WTC11 (cell line): ENCODE measurements around the gene KRT86.

Experiments used
- ATF1 ChIP-seq: sonication (generic); formaldehyde crosslinking; IDR thresholded peaks from 2 replicates; pipeline ENCODE4 v1.8.1; 2023; ENCODE audit warnings: mild to moderate bottlenecking, moderate library complexity, missing genetic modification reagents
- CBFB ChIP-seq: sonication (generic); formaldehyde crosslinking; IDR thresholded peaks from 2 replicates; pipeline ENCODE4 v1.8.1; 2022; ENCODE audit warnings: mild to moderate bottlenecking, low read depth, missing genetic modification reagents
- ESRRA ChIP-seq: sonication (generic); formaldehyde crosslinking; IDR thresholded peaks from 2 replicates; pipeline ENCODE4 v1.8.1; 2022; ENCODE audit warnings: mild to moderate bottlenecking, missing genetic modification reagents, borderline replicate concordance
- JUN ChIP-seq: sonication (generic); formaldehyde crosslinking; IDR thresholded peaks from 2 replicates; pipeline ENCODE4 v1.8.0; 2023; ENCODE audit warnings: mild to moderate bottlenecking, missing genetic modification reagents
- RELA ChIP-seq: sonication (generic); formaldehyde crosslinking; IDR thresholded peaks from 2 replicates; pipeline ENCODE4 v1.8.1; 2022; ENCODE audit warnings: missing genetic modification reagents, mild to moderate bottlenecking, borderline replicate concordance
- ZNF263 ChIP-seq: sonication (generic); formaldehyde crosslinking; IDR thresholded peaks from 2 replicates; pipeline ENCODE4 v1.8.1; 2022; ENCODE audit warnings: low read depth, mild to moderate bottlenecking, moderate library complexity, missing genetic modification reagents
- TF ChIP-seq, protein P1 (sequence below): sonication (generic); formaldehyde crosslinking; IDR thresholded peaks from 2 replicates; pipeline ENCODE4 v1.8.0; 2022; ENCODE audit warnings: mild to moderate bottlenecking, missing genetic modification reagents
- TF ChIP-seq, protein P2 (sequence below): fragments of 200-600 bp; IDR thresholded peaks from 2 replicates; pipeline ENCODE4 v1.8.0; 2022; ENCODE audit warnings: antibody characterized with exemption
- TF ChIP-seq, protein P3 (sequence below): sonication (generic); formaldehyde crosslinking; IDR thresholded peaks from 2 replicates; pipeline ENCODE4 v1.8.1; 2023; ENCODE audit warnings: mild to moderate bottlenecking, missing genetic modification reagents
- TF ChIP-seq, protein P4 (sequence below): sonication (generic); formaldehyde crosslinking; IDR thresholded peaks from 2 replicates; pipeline ENCODE4 v1.8.1; 2023; ENCODE audit warnings: mild to moderate bottlenecking, missing genetic modification reagents, borderline replicate concordance
- TF ChIP-seq, protein P5 (sequence below): sonication (generic); formaldehyde crosslinking; IDR thresholded peaks from 2 replicates; pipeline ENCODE4 v1.8.0; 2022; ENCODE audit warnings: mild to moderate bottlenecking, missing genetic modification reagents

DNA sequence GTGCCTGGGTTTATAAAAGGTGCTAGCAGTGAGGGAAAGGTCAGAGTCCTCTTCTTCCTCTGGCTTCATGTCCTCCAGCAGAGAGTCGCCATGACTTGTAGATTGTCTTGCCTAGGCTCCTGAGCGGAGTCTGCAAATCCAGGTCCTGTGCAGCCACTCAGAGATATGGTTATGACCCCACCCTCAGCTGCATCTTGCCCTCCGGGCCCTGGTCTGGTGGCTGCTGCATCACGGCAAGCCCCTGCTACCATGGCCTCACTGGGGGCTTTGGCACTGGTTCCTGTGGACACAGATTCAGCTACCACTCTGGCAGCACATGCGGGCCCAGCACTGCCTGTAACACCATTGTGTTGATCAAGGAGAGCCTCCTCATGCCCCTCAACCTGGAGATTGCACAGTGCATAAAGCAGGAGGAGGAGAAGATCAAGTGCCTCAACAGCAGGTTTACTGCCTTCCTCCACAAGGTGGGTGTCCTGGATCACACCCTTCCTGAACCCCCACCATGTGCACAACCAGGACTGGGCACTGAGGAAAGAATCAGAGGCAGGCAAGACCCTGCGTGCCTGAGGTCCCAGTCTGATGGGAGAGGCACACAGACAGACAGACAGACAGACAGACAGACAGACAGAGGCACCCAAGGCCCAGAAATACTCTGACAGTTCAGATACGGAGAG is 10.5 kb upstream of the KRT86 start:
- TF ChIP-seq, protein P1, sequence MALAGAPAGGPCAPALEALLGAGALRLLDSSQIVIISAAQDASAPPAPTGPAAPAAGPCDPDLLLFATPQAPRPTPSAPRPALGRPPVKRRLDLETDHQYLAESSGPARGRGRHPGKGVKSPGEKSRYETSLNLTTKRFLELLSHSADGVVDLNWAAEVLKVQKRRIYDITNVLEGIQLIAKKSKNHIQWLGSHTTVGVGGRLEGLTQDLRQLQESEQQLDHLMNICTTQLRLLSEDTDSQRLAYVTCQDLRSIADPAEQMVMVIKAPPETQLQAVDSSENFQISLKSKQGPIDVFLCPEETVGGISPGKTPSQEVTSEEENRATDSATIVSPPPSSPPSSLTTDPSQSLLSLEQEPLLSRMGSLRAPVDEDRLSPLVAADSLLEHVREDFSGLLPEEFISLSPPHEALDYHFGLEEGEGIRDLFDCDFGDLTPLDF (CRISPR knock-in tag), result no peak
- TF ChIP-seq ESRRA (CRISPR knock-in tag), result no peak
- no peak for TF ChIP-seq ATF1 (CRISPR knock-in tag)
- TF ChIP-seq, protein P2, sequence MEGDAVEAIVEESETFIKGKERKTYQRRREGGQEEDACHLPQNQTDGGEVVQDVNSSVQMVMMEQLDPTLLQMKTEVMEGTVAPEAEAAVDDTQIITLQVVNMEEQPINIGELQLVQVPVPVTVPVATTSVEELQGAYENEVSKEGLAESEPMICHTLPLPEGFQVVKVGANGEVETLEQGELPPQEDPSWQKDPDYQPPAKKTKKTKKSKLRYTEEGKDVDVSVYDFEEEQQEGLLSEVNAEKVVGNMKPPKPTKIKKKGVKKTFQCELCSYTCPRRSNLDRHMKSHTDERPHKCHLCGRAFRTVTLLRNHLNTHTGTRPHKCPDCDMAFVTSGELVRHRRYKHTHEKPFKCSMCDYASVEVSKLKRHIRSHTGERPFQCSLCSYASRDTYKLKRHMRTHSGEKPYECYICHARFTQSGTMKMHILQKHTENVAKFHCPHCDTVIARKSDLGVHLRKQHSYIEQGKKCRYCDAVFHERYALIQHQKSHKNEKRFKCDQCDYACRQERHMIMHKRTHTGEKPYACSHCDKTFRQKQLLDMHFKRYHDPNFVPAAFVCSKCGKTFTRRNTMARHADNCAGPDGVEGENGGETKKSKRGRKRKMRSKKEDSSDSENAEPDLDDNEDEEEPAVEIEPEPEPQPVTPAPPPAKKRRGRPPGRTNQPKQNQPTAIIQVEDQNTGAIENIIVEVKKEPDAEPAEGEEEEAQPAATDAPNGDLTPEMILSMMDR, result no peak
- TF ChIP-seq, protein P3, sequence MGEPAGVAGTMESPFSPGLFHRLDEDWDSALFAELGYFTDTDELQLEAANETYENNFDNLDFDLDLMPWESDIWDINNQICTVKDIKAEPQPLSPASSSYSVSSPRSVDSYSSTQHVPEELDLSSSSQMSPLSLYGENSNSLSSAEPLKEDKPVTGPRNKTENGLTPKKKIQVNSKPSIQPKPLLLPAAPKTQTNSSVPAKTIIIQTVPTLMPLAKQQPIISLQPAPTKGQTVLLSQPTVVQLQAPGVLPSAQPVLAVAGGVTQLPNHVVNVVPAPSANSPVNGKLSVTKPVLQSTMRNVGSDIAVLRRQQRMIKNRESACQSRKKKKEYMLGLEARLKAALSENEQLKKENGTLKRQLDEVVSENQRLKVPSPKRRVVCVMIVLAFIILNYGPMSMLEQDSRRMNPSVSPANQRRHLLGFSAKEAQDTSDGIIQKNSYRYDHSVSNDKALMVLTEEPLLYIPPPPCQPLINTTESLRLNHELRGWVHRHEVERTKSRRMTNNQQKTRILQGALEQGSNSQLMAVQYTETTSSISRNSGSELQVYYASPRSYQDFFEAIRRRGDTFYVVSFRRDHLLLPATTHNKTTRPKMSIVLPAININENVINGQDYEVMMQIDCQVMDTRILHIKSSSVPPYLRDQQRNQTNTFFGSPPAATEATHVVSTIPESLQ (CRISPR knock-in tag), result no peak
- TF ChIP-seq ZNF263 (CRISPR knock-in tag), result no peak
- TF ChIP-seq, protein P4, sequence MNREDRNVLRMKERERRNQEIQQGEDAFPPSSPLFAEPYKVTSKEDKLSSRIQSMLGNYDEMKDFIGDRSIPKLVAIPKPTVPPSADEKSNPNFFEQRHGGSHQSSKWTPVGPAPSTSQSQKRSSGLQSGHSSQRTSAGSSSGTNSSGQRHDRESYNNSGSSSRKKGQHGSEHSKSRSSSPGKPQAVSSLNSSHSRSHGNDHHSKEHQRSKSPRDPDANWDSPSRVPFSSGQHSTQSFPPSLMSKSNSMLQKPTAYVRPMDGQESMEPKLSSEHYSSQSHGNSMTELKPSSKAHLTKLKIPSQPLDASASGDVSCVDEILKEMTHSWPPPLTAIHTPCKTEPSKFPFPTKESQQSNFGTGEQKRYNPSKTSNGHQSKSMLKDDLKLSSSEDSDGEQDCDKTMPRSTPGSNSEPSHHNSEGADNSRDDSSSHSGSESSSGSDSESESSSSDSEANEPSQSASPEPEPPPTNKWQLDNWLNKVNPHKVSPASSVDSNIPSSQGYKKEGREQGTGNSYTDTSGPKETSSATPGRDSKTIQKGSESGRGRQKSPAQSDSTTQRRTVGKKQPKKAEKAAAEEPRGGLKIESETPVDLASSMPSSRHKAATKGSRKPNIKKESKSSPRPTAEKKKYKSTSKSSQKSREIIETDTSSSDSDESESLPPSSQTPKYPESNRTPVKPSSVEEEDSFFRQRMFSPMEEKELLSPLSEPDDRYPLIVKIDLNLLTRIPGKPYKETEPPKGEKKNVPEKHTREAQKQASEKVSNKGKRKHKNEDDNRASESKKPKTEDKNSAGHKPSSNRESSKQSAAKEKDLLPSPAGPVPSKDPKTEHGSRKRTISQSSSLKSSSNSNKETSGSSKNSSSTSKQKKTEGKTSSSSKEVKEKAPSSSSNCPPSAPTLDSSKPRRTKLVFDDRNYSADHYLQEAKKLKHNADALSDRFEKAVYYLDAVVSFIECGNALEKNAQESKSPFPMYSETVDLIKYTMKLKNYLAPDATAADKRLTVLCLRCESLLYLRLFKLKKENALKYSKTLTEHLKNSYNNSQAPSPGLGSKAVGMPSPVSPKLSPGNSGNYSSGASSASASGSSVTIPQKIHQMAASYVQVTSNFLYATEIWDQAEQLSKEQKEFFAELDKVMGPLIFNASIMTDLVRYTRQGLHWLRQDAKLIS (CRISPR knock-in tag), result no peak
- TF ChIP-seq CBFB (CRISPR knock-in tag), result no peak
- TF ChIP-seq, protein P5, sequence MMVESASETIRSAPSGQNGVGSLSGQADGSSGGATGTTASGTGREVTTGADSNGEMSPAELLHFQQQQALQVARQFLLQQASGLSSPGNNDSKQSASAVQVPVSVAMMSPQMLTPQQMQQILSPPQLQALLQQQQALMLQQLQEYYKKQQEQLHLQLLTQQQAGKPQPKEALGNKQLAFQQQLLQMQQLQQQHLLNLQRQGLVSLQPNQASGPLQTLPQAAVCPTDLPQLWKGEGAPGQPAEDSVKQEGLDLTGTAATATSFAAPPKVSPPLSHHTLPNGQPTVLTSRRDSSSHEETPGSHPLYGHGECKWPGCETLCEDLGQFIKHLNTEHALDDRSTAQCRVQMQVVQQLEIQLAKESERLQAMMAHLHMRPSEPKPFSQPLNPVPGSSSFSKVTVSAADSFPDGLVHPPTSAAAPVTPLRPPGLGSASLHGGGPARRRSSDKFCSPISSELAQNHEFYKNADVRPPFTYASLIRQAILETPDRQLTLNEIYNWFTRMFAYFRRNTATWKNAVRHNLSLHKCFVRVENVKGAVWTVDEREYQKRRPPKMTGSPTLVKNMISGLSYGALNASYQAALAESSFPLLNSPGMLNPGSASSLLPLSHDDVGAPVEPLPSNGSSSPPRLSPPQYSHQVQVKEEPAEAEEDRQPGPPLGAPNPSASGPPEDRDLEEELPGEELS (CRISPR knock-in tag), result no peak
- no peak for TF ChIP-seq RELA (CRISPR knock-in tag)
- no peak for TF ChIP-seq JUN (CRISPR knock-in tag)
